Activated CD8-positive, alpha-beta memory T cell treated with anti-CD3 and anti-CD28 coated beads for 48 hours (primary cell): ENCODE results near the gene DCAF11.

ENCODE experiments used
- DNase-seq, 3 experiments: peaks; one replicate each; pipeline ENCODE4 v3.0.0-alpha.2; 2020; ENCODE audit warnings: low read depth in 2 of 3, low spot score in 2 of 3

The DCAF11 gene

DNA sequence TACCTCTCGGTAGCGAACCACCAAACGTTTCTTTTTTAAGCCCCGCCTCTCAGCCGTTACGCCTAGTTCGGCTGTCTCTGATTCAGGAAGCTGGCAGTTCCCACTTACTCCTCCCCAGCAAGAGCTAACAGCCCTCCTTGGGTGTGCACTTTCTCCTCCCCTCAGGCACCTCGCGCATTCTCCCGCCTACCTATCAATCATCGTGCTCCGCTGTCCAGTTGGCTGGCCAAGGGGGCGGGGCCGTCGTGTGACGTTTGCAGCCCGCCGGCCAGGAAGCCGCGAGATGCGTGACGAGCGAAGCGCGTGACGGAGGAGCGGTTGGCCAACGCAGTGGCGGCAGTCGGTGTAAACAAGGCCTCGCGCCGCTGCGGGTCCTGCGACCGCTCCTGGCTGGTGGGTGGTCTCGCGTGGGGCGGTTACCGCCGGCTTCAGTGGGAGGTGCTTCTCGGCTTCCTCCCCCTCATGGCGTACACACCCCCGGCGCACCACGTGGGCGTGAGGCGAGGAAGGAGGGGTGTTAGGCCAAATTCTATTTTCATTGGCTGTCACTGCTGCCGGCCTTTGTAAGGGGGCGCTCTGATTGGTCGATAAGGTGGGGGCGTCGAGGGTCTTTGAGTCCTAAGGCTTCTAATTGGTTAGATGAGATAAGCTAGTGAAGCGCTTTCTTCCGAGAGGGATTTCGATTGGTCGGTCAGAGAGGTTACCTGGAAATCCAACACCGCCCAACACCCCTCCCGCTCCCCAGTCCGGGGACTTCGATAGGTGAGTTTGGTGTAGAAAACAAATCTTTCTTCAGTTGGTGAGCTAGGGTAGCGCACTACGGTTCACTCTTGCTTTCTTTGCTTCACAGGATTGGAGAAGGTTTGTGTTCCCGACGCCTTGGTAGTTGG is at the start of gene DCAF11, which contains the start of gene NRL:
DCAF11 (plus strand) TSS at position 246 of the 890 bp plus-strand sequence. CDS start 818 bp downstream, outside the sequence.
NRL (minus strand) TSS at position 418 of the 890 bp plus-strand sequence. CDS start 32,101 bp downstream, outside the sequence.
- DNase-seq: peak; percentile 89 to 96 (median 94)

- no peak for DNase-seq
These were observed 49.7 kb upstream of the DCAF11 start for GRCh38 chr14:24064856-24065255.

GRCh38 chr14:24065408-24065807 is 49.2 kb upstream of the DCAF11 start:
- DNase-seq: no peak

DNA sequence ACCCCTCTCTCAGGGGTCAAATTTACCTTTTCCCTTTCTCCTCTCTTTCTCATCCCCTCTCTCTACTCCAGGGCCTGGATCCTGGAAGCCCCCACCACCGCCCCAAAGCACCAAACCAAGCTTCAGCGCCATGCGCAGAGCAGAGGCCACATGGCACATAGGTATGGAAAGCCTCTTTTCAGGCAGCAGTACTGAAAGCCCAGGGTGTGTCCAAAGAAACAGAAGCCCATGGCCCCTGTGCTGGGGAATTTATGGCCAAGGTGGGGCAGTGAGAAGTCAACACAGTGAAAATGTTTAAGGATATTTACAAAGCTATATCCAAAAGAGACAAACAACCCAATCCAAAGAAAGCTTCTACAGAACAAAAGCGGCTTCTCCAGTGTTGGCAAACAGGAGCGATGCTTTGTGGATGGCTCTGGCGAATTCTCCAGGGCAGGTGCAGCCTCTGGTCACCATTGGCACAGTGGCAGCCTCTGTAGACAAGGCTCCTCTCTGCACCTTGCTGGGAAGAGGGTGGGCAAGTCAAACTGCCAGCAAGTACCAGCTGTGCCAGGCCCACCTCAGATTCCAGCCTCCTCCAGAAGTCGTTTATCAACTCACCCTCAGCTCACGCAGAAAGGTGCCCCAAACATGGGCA is 48.0 kb upstream of the DCAF11 start:
- no peak for DNase-seq

DNA sequence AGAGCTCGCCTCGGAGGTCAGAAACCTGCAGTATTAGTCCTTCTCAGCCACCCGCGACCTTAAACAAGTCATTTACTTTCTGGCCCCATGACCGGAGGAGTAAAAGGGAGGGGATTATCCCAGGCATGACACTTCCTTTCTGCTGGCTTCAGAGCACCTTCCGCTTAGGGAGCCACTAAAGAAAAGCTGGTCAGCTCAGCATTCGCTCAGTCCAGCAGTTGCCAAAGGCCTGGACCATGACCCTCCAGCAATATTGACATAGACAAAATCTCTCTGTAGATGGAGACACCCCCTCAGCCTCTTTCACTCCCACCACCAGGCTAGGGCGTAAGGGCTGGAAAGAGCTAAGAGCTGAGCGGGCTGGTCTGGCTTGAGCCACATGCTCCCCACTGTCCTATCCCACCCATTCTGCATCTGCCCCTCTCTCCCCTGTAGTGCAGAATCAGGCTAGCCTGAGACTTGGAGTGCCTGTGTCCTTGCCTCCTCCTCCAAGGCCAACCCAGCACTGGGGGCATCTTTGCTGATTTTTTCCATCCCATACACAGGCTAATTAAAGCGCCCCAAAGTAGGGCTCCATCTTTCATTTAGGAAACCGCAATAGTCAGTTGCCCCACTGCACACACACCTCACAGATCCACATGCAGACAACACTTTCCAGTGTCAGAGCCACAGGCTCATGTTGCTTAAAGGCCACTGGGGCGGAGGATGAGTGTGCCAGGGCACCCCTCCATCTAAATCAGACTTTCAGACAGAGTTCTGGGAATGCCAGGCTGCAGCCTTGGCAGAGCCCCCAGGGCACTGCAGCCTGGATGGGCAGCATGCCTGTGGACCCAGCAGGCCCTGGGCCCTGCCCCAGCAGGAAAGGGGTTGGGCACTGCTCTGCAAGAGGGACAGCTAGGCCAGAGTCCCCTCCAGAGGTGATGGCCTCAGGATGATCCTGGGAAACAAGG is 47.2 kb upstream of the DCAF11 start:
- no peak for DNase-seq

DNA sequence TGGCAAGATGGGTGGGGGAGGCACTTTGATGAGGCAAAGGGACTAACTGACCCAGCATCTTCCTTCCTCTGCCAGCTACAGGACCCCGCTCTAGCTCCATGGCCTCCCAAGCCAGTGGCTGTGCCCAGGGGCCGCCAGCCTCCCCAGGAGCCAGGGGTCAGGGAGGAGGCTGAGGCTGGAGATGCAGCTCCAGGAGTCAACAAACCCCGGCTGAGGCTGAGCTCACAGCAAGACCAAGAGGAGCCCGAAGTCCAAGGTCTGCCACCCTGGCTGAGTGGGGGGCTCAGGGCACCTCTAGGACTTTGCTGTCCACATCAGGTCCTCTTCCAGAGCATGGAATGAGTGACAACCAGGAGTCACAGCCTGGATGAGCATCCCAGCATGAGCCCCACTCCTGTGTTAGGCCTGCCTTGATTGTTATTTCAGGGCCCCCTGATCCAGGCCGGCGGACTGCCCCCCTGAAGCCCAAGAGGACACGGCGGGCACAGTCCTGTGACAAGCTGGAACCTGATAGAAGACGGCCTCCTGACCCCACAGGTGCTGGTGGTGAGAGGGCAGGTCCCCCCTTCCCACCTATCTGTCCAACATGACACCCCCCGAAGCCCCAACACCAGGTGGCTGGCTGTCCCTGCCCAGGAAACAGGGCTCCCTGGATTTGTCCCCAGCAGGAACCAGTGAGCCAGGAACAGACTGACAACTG is 45.7 kb upstream of the DCAF11 start:
- no peak for DNase-seq

DNA sequence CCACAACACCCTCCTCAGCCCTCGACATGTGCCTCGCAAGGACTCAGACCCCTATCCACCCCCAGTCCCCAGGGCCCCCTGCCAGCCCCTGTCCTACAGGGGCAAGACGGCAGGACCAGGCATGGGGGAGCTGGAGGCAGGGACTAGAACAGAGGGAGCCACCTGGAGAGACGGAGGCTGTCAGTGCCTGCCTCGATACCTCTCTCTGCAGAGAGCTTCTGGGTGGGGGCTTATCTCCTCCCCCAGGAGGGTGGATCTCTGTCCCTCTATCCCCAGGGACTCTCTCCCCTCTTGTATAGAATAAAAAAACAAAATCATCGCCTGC is 45.2 kb upstream of the DCAF11 start:
- no peak for DNase-seq

DNA sequence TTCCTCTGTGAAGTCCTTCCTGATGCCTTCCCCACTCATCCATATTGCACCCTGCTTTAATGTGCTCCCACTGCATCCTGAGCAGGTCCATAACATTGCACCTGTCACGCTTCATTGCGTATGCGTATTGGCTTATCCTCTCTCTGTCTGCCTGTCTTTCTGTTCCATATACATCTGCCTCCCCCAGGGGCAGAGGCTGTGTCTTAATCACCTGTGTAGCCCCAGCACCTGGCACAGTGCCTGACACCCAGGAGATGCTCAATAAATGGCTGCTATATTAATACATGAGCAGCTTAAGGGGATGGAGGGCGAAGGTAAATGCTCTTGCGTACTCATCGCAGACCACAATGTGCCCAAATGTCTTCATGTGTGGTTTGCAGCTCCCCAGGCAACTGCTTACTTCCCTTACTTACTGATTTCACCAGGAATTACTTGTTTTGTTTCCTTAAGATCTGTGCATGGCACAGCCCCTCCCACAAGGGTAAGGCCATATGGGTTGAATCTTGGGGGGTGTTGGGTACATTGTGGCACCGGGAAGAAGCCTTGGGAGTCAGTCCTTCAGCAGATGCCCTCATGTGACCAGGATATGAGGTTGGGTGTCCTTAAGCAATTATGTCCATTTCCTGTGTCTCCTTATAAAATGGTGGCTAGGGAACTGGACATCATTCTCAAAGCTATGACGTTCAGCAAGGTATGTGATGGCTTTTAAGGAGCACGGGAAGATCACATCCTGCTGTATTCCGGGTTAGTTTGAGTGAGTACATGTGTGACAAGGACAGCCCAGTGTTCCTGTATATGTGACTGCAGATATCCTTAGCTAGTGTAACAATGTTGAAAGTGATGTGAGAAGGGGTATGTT is 44.1 kb upstream of the DCAF11 start:
- no peak for DNase-seq

DNA sequence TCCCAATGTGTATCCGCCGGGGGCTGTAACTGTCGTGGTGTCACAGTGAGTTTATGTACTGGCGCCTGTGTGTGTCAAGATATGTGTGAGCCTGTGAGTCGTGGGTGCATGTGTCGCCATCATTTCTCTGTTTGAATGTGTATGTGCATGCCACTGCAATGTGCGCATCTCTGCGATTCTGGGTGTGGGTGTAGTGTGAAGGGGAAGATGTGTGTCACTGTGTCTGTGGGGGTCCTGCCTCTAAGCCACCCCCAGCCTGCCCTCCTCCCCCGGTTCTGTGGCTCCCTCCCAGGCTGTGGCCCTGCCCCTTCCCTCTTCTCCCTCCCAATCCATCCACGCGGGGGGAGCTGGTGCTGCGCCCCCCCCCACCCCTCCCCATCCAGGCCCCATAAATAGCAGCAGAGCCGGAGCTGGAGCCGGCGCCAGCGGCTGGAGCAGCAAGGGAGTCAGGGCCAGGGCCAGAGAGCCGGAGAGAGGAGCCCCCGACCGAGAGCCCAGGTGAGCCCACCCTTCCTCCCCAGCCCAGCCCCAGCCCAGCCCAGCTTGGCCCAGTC is 43.4 kb upstream of the DCAF11 start, which contains the start of gene CPNE6:
CPNE6 (plus strand) TSS at position 419 of the 554 bp plus-strand sequence. CDS start 1,375 bp downstream, outside the sequence.
- DNase-seq: peak in 1 of 3 experiments; percentile 30

DNA sequence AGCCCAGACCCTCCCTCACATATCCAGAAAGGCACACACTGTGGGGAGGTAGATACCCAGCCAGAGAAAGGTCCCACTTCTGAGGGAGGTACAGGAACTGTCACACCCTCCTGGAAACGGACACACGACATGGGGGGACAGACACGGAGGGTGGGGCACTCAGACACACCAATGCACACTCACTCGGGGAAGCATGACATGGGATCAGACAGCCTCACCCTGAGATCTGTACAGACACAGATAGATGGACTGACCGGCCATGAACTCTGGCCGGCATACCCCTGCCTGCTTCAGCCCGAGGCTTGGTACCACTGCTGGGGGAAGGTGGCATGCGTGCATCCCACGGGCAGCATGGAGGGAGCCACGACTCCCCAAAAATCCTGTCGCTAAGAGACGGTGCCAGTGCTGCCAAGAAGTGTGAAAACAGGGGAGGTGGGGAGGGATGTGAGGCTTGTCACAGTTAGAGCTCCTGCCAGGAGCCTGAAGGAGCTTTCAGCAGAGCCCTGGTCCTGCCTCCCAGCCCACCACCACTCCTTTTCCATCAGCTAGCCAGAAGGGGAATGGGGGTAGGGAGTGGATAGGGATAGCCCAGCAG is 42.6 kb upstream of the DCAF11 start:
- DNase-seq: no peak

DNA sequence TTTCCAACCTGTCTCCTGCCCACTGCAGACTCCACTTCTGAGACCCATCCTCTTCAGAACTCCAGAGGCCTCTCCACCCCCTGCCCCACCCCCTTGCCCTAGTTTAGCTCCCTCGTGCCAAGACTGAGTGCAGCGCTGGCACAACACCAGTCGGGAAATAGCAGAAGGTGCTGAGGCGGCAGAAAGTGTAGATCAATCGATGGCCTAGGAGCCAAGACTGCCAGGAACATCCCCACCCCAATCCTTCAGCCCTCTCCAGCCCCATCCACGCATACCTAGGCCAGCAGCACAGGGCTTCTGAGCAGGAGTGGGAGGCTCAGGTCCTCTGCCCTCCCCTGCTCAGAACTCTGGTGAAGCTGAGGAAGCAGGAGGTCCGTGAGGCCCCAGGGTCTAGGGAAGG is 42.1 kb upstream of the DCAF11 start:
- no peak for DNase-seq

- no peak for DNase-seq
These were observed 41.4 kb upstream of the DCAF11 start for GRCh38 chr14:24072881-24073877.

- no peak for DNase-seq
These were observed 39.7 kb upstream of the DCAF11 start for GRCh38 chr14:24074625-24075484.

GRCh38 chr14:24075485-24076301 is 38.9 kb upstream of the DCAF11 start:
- no peak for DNase-seq

- no peak for DNase-seq
These were observed 38.3 kb upstream of the DCAF11 start for GRCh38 chr14:24076302-24076601.

DNA sequence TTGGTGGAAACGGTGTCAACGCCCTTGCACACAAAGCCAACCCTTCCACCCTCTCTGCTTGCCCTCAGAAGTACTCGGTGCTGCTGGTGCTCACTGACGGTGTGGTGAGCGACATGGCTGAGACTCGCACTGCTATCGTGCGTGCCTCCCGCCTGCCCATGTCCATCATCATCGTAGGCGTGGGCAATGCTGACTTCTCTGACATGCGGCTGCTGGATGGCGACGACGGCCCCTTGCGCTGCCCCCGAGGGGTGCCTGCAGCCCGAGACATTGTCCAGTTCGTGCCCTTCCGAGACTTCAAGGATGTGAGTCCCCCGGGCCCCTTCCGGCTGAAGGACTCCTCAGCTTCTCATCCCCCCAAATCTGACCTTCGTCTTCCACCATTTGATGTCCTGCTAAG is 37.5 kb upstream of the DCAF11 start:
- DNase-seq: no peak
